PC-9 (cell line): Measurements from ENCODE around the gene LUZP2. TPM values are rescaled to one million over a fixed set of nuclear protein-coding genes. Genes with fewer than 3 reads are reported as not detected.

Source experiments
- BruUV-seq: library from RNA; stranded (reverse); fragments of 400-500 nt; replicated peaks from 2 replicates; lab custom pipeline; 2021; lab: Mats Ljungman, UMichigan
- CTCF ChIA-PET: fragments of 300-600 bp; sonication (Branson Sonifier 250); formaldehyde crosslinking; loops from one replicate; lab custom pipeline; 2022; ENCODE audit warnings: antibody characterized with exemption; lab: Charles Lee
- POLR2A ChIA-PET: fragments of 300-600 bp; sonication (Branson Sonifier 250); formaldehyde crosslinking; loops from one replicate; lab custom pipeline; 2022; ENCODE audit warnings: antibody characterized with exemption; ENCODE audit not compliant: unreplicated experiment; lab: Charles Lee
- DNase-seq, 2 experiments: peaks; one replicate each; pipeline versions ENCODE4 v3.0.0 to v3.0.0-alpha.2; 2015 to 2022; ENCODE audit warnings: mixed read lengths in 1 of 2
- H2AFZ ChIP-seq: fragments of 200-600 bp; sonication (generic); 2 replicates; pipeline ENCODE4 v1.8.1; 2017; ENCODE audit warnings: antibody characterized with exemption
- H3F3A ChIP-seq: fragments of 200-600 bp; sonication (generic); 2 replicates; pipeline ENCODE4 v1.8.1; 2017; ENCODE audit warnings: antibody characterized with exemption, mild to moderate bottlenecking, low read depth; ENCODE audit not compliant: insufficient read depth
- H3K27ac ChIP-seq: fragments of 200-600 bp; sonication (generic); 2 replicates; pipeline ENCODE4 v1.6.1; 2016; ENCODE audit warnings: mixed run types
- H3K27me3 ChIP-seq: fragments of 200-600 bp; sonication (generic); 2 replicates; pipeline ENCODE4 v1.6.1; 2016; ENCODE audit warnings: low read depth, mixed run types; ENCODE audit not compliant: insufficient read depth
- H3K36me3 ChIP-seq: fragments of 200-600 bp; sonication (generic); 2 replicates; pipeline ENCODE4 v1.6.1; 2016; ENCODE audit warnings: low read depth, mixed run types
- H3K4me1 ChIP-seq: fragments of 200-600 bp; sonication (generic); replicated peaks from 2 replicates; pipeline ENCODE4 v1.6.1; 2016; ENCODE audit warnings: mixed run types; ENCODE audit not compliant: insufficient read depth
- H3K4me2 ChIP-seq: fragments of 200-600 bp; sonication (generic); 2 replicates; pipeline ENCODE4 v1.6.1; 2017; ENCODE audit warnings: mixed run types
- H3K4me3 ChIP-seq: fragments of 200-600 bp; sonication (generic); 2 replicates; pipeline ENCODE4 v1.6.1; 2016; ENCODE audit warnings: mixed run types
- H3K79me2 ChIP-seq: fragments of 200-600 bp; sonication (generic); 2 replicates; pipeline ENCODE4 v1.6.1; 2017; ENCODE audit warnings: low read depth, mixed run types
- H3K9me2 ChIP-seq: fragments of 200-600 bp; sonication (generic); 2 replicates; pipeline ENCODE4 v1.8.1; 2017; ENCODE audit warnings: mild to moderate bottlenecking; ENCODE audit not compliant: insufficient read depth
- H3K9me3 ChIP-seq: fragments of 200-600 bp; sonication (generic); 2 replicates; pipeline ENCODE4 v1.8.1; 2016; ENCODE audit warnings: low read depth; ENCODE audit not compliant: insufficient read depth
- H4K20me1 ChIP-seq: fragments of 200-600 bp; sonication (generic); 2 replicates; pipeline ENCODE4 v1.8.1; 2017; ENCODE audit not compliant: insufficient read depth
- CTCF ChIP-seq: fragments of 200-600 bp; sonication (generic); conservative IDR thresholded peaks from 2 replicates; pipeline ENCODE4 v1.6.1; 2017; ENCODE audit warnings: mixed run types, antibody characterized with exemption, mild to moderate bottlenecking, moderate library complexity
- EZH2 ChIP-seq: fragments of 200-600 bp; sonication (generic); IDR thresholded peaks from 2 replicates; pipeline ENCODE4 v1.8.0; 2017; ENCODE audit warnings: antibody characterized with exemption, low read depth
- intact Hi-C: fragments of 100-400 bp; cut with micrococcal nuclease; formaldehyde crosslinking; loops from one replicate; pipeline ENCODE4 v1.10.0; 2022; ENCODE audit not compliant: unreplicated experiment
- total RNA-seq: library from RNA; stranded (reverse); gene quantifications from 2 replicates; pipeline ENCODE4 v1.2.3, GENCODE V29; 2021

LUZP2 gene
- total RNA-seq, 1 experiment from 2014 or later = 0.15 TPM

GRCh38 chr11:24837112-24837511 lies 340.3 kb downstream of the LUZP2 start:
- H3K4me1 ChIP-seq = no peaks in the 10 kb centered on the region
- H3K4me3 ChIP-seq = no peak overlapping the region
- ChIA-PET CTCF (no interaction called here), POLR2A (no interaction called here)
- H3K9me2 ChIP-seq = no peaks in the 10 kb centered on the region
- no peak for TF ChIP-seq EZH2
- no peak for TF ChIP-seq CTCF
- DNase-seq = no peak
- H3K27ac ChIP-seq = no peak overlapping the region
- no peaks in the 10 kb centered on the region for H3K27me3 ChIP-seq
- no peak overlapping the region for H3K4me2 ChIP-seq
- intact Hi-C loops = no loop called here
- H3F3A ChIP-seq = no peaks in the 10 kb centered on the region
- BruUV-seq = no TSS peak
- no peaks in the 10 kb centered on the region for H3K9me3 ChIP-seq
- H2AFZ ChIP-seq = no peak overlapping the region
- H3K79me2 ChIP-seq = no peaks in the 10 kb centered on the region
- no peaks in the 10 kb centered on the region for H4K20me1 ChIP-seq
- no peaks in the 10 kb centered on the region for H3K36me3 ChIP-seq

- TF ChIP-seq CTCF (no peak), EZH2 (no peak)
- intact Hi-C loops = no loop called here
- no peak overlapping the region for H3K4me3 ChIP-seq
- H3K27ac ChIP-seq = no peak overlapping the region
- H3K9me3 ChIP-seq = no peaks in the 10 kb centered on the region
- CTCF ChIA-PET = no interaction called here
- DNase-seq = no peak
- no peaks in the 10 kb centered on the region for H3K79me2 ChIP-seq
- H3K36me3 ChIP-seq = no peaks in the 10 kb centered on the region
- no peaks in the 10 kb centered on the region for H3F3A ChIP-seq
- H3K9me2 ChIP-seq = no peaks in the 10 kb centered on the region
- BruUV-seq = no TSS peak
- H3K27me3 ChIP-seq = no peaks in the 10 kb centered on the region
- POLR2A ChIA-PET = no interaction called here
- H3K4me1 ChIP-seq = no peaks in the 10 kb centered on the region
- H4K20me1 ChIP-seq = no peaks in the 10 kb centered on the region
- no peak overlapping the region for H2AFZ ChIP-seq
- H3K4me2 ChIP-seq = no peak overlapping the region
Observed at GRCh38 chr11:24842308-24842707, 345.5 kb downstream of the LUZP2 start.

GRCh38 chr11:24844406-24844805 lies 347.6 kb downstream of the LUZP2 start:
- Histone ChIP-seq H3K4me1 (no peaks in the 10 kb centered on the region), H3K27ac (no peak overlapping the region), H3K4me2 (no peak overlapping the region), H3K9me3 (no peaks in the 10 kb centered on the region), H3K79me2 (no peaks in the 10 kb centered on the region), H3K4me3 (no peak overlapping the region), H3K9me2 (no peaks in the 10 kb centered on the region), H3K27me3 (no peaks in the 10 kb centered on the region), H4K20me1 (no peaks in the 10 kb centered on the region), H3F3A (no peaks in the 10 kb centered on the region), H3K36me3 (no peaks in the 10 kb centered on the region), H2AFZ (no peak overlapping the region)
- no TSS peak for BruUV-seq
- ChIA-PET CTCF (no interaction called here), POLR2A (no interaction called here)
- intact Hi-C loops = no loop called here
- TF ChIP-seq EZH2 (no peak), CTCF (no peak)
- DNase-seq = no peak
